GM19438 (cell line): ENCODE results near the gene TMEM187.
"Not testable (repeated sequence)": the region's sequence is repeated elsewhere in the genome, so short reads cannot be mapped to it uniquely, and the experiment has no call there.

Source experiments
- ATAC-seq: cut with Tn5 transposase; IDR thresholded peaks from one replicate; pipeline ENCODE4 v1.9.1; 2021; ENCODE audit warnings: low read depth; ENCODE audit not compliant: unreplicated experiment

The TMEM187 gene

GRCh38 chrX:153993978-153994377, 21.4 kb downstream of the TMEM187 start:
- no peak for ATAC-seq

DNA sequence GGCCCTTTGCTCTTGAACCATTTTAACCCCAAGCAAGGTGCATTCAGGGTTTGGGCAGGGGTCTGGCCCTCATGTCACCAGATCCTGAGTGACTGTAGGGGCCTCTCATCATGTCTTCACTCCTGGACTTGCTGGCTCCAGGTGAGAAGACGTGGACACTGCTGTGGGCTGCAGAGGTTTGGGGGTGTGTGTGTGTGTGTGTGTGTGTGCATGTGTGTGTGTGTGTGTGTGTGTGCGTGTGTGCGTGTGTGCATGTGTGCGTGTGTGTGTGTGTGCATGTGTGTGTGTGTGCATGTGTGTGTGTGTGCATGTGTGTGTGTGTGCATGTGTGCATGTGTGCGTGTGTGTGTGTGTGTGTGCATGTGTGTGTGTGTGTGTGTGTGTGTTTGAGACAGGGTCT, 21.8 kb downstream of the TMEM187 start:
- not testable (repeated sequence) for ATAC-seq

DNA sequence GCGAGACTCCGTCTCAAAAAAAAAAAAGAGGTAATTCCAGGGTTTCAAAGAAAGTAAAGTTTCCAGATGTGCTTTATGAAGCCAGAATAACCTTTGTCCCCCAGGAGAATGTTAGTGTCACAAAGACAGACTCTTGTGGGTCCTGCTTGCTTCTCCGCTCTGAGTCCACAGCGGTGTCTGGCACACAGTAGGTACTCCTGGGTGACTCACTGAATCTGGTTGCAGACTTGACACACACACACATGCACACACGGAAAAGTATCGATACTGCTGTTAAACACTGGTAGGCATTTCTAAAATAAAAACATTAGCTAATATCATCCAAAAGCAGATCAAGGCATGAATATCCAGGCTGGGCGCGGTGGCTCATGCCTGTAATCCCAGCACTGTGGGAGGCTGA, 22.9 kb downstream of the TMEM187 start:
- no peak for ATAC-seq

GRCh38 chrX:153999359-154000037, 26.9 kb downstream of the TMEM187 start:
- ATAC-seq = no peak

GRCh38 chrX:154000051-154000450, 27.5 kb downstream of the TMEM187 start:
- no peak for ATAC-seq

- no peak for ATAC-seq
Observed at GRCh38 chrX:154002215-154002719, 29.7 kb downstream of the TMEM187 start.

DNA sequence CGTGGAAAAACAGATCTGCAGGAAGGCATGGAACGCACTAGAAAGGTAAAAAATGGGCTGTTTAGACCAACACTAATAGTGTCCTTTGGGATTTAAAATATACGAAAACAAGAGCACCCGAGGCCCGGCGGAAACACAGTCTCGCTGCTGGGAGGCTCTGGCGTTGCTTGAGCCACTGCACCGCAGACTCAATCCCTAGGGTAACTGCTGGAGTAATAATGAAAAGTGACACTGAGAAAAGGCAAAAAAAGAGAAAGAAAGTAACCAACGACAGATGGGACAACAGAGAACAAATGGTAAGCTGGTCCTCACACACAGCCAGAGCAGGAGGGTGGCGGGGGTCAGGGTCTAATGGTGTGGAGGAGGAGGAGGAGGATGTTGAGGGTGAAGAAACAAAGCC, 31.8 kb downstream of the TMEM187 start:
- ATAC-seq = no peak

DNA sequence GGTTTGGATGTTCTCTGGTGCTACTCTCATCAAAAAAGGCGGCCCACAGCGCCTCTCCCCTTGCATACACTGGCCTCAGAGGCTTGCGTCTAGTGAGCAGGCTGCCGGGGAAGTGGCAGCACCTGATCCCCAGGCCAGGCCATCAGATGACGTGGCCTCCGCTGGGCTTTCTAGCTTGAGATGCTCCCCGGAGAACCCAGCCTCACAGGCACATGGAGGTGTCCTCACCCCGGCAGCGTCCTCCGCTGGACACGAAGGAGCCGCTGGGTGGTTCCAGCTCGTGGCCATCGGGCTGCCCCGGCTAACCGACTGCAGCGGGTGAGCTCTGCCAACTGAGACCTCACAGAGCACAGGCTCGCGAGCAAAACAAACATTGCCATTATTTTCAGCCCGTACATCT, 34.4 kb downstream of the TMEM187 start:
- ATAC-seq = no peak

GRCh38 chrX:154008521-154008920, 36.0 kb downstream of the TMEM187 start:
- no peak for ATAC-seq

DNA sequence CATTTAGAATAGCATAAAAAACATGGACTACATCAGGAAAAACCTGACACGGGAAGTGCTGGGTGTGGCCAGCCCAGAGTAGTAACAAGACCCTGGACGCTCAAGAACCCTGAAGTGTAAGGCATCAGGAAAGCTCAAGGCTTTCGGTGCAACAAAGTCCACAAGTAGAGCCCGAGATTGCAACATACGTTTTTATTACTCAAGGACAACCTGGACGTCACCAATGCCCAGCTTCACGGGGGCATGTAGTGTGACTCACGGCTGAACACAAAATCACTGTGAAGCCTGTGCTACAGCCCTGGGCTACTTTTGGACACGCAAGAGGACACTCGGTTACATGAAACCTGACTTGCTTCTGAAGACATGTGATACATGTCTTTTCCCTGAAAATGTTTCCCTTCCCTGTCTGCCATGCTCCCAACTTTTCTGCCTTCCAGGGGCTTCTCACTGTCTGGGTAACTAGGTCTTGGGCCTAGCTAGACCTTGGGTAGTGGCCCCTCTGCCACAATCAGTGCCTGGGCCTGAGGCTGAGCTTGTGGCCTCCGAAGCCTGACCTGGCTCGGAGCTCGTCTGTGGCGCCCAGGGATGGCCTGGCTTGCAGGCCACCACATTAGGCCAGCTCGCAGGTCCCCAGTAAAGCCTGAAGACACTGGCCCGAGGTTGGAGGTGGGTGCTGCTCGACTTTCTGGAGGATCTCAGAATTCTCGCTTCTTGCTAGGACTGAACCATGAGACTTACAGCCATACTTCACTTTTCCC, 38.0 kb downstream of the TMEM187 start:
- no peak for ATAC-seq

DNA sequence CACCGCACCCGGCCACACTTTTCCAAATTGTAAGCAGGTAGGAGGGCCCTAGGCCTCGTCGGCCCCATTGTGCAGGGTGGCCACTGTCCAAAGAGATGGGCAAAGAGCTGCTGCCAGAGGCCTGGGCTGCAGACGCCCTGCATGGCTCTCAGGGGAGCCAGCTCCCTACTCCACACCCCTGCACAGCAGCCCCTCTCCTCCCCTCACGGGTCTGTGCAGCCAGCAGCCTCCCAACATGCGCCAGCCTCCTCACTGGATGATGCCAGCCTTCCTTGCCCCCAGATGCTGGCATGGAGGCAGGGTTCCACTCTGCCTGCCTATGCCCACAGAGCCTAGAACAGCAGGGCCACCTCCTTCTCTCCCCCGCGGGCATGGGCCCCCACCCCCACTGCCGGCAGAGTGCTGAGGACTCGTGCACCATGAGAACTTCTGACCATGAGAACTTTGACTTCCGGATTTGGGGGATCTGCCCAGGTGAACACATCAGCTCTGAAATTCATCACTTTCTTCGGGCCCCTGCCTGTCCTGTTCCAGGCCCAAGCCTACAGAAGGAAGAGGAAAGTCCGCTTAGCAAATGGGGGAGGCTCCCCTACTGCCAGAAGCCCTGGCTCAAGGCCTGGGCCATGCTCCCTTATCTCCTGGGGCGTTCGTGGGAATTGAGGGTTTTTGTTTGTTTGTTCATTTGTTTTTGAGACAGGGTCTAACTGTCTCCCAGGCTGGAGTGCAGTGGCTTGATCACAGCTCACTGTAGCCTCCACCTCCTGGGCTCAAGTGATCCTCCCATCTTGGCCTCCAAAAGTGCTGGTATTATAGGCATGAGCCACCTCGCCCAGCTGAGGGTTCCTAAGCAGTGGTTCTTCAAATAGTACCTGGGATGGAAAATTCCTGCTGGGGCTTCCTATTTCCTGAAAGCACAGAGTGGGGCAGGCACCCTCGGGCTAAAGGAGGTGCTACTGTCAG, 39.1 kb downstream of the TMEM187 start:
- no peak for ATAC-seq

GRCh38 chrX:154012336-154012991, 39.9 kb downstream of the TMEM187 start:
- no peak for ATAC-seq

DNA sequence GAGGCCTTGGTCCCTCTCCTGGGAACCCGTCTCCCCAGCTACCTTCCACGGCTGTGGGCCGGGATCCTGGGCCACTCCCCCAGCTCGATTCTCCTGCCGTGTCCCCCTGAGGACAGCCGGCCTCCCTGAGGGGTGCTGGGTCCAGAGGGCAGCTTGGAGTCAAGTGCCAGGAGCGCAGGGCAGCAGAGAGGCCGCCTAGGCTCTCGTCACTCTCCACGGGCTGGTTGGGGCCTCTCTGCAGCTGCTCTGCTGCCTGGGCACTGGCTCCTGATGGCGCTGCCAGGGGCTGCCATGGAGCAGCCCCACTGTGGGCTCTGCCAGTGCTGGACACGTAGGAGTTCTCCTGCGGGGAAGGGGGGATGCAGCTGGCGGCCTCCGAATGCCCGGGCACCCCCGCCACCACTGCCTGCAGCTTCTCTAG, 40.5 kb downstream of the TMEM187 start:
- ATAC-seq = no peak

DNA sequence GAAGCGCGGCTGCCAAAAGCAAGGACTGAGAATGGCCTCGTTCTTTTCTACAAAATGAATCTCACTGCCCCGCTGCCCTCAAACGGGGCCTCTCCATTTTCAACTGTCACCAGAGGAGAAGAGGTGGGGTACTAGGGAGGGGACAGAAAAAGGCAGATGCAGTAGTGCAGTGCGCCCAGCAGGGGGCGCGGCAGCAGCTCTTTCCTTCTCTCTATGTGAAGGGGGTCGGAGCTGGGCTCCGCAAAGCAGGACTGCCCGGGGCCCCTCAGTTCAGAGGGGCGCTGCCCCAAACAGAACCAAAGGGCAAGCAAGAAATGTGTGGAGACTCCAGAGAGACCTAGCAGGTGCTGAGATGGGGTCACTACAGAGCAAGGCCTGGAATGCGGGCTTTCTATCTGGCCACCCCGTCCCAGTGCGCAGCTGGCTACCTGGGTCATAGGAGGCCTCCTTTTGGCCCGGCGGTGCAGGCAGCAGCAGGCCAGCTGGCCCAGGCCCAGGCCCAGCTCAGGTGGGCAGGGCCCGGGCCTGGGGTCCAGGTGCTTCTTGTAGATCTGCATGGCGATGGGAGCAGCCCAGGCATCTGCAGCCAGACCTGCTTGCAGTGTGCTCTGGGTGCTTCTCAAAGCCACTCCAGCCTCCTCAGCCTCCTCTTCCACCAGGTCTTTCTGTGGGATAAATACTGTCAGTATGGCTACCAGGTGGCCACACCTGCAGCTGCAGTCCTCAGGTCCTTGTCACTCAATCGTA, 41.2 kb downstream of the TMEM187 start:
- no peak for ATAC-seq

DNA sequence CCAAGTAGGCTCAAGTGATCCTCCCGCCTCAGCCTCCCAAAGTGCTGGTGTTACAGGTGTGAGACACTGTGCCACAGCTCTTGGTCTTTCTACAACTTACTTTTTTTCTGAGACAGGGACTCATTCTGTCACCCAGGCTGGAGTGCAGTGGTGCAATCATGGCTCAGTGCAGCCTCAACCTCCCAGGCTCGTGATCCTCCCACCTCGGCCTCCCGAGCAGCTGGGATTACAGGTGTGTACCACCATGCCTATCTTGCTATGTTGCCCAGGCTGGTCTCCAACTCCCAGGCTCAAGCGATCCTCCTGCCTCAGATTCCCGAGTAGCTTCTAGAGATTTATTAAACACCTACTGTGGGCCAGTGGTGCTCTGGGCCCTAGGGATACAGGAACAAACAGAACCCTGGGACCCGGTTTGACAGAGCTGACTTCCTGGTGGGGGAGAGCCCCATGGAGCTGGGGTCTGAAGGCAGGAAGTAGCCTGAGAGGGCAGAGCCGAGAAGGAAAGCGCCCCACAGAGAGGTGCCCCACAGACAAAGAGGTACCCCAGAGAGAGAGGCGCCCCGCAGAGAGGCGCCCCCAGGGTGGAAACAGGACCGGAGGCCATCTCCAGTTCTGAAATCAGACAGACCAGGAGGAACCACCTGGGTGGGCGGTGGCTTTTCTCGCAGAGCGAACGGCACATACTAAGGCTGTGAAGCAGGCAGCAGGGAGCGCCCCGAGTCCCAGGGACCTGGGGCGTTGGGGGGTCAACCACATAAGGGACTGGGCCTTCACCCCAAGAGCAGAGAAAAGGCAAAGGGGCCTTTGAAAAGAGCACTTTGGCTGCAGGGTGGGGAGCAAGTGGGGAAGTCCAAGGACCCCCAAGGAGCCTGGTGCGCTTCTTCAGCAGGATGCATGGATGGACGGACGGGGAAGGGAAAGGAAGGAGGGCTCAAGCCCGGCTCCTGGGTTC, 42.2 kb downstream of the TMEM187 start:
- no peak for ATAC-seq

DNA sequence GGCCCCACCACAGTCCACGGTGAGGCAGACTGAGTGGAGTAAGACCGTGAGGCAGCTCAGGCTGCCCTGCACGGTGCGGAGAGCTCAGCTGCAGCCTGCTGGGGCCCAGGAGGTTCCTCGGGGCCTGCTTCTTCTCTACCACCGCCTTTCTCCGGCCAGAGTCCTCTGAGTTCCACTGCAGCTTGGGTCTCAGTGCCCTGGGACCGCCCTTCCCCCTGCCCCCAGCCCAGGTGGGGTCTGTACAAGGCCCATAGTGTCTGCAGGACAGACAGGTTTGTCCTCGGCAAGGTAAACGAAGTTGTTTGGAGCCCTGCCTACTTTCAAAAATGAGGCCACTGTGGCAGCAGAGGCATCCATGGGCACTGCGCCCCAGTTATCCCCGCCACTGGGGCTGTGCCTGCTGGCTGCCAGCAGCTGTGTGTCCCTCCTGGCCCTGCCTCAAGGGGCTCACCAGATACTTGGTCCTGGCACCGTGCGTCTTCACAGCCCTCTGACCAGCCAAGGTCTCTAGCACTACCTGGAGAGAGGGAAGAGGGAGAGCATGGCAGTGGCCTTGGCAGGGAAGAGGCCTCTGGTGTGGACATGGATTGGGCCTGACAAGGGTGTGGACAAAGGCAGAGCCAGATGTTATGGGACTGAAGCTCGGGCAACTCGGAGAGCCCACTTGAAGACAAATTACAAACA, 43.2 kb downstream of the TMEM187 start:
- no peak for ATAC-seq

- ATAC-seq = no peak
Observed at GRCh38 chrX:154016366-154017076, 44.0 kb downstream of the TMEM187 start.
